K562 (cell line): ENCODE measurements around the gene ZMYM2. TPM values are rescaled to one million over a fixed set of nuclear protein-coding genes. Genes with fewer than 3 reads are reported as not detected.

Experiments
- ATAC-seq: fragments of 200-7000 bp; cut with Tn5 transposase; 3 replicates; pipeline ENCODE4 v1.9.1; 2020; ENCODE audit warnings: moderate library complexity
- BruUV-seq: library from RNA; stranded (reverse); fragments of 400-500 nt; replicated peaks from 2 replicates; lab custom pipeline; 2021; lab: Mats Ljungman, UMichigan
- CTCF ChIA-PET: fragments of 300-600 bp; formaldehyde crosslinking; extraction: SDS; loops from one replicate; lab custom pipeline; 2021; ENCODE audit warnings: low intra/inter-chr PET ratio; lab: Yijun Ruan, JAX
- POLR2A ChIA-PET: fragments of 300-600, 350-650 bp; sonication (Branson Sonifier 250); formaldehyde crosslinking; extraction: SDS; loops from one replicate; lab custom pipeline; 2021; ENCODE audit warnings: antibody characterized with exemption, inconsistent platforms; lab: Yijun Ruan, JAX
- DNase-seq, 4 experiments: peaks; one replicate each; pipeline versions ENCODE4 v3.0.0 to v3.0.0-alpha.2; 2011 to 2018; ENCODE audit warnings: low spot score in 3 of 4, mixed read lengths in 3 of 4; ENCODE audit errors: extremely low read depth in 1 of 4
- FAIRE-seq: peaks from 2 replicates; lab custom pipeline; 2011; peaks lifted over from hg19 to GRCh38; lab: Jason Lieb, UNC
- H2AFZ ChIP-seq: 2 replicates; pipeline ENCODE4 v1.6.0; 2011; ENCODE audit warnings: low read depth, low read length, control low read depth, inconsistent platforms
- H3K27ac ChIP-seq: fragments of 200-600 bp; 3 replicates; pipeline ENCODE4 v1.8.0; 2011; ENCODE audit warnings: low read depth, mild to moderate bottlenecking, control low read depth, inconsistent platforms, low read length, moderate library complexity, mixed read lengths; ENCODE audit errors: extremely low read depth
- H3K27me3 ChIP-seq, 2 experiments: fragments of 300-600 bp in 1 of 2; 2 replicates in 1 of 2; 3 replicates in 1 of 2; pipeline versions ENCODE4 v1.6.0 to v1.8.0; 2011; ENCODE audit warnings: inconsistent platforms in 2 of 2, low read length in 2 of 2, mild to moderate bottlenecking in 1 of 2, mixed read lengths in 1 of 2, moderate library complexity in 1 of 2; ENCODE audit not compliant: control insufficient read depth in 2 of 2, insufficient read depth in 2 of 2
- H3K36me3 ChIP-seq: fragments of 300-600 bp; 3 replicates; pipeline ENCODE4 v1.8.0; 2011; ENCODE audit warnings: mild to moderate bottlenecking, low read length, inconsistent platforms; ENCODE audit not compliant: control insufficient read depth, insufficient read depth
- H3K4me1 ChIP-seq, 2 experiments: fragments of 200-600 bp in 1 of 2; replicated peaks in 1 of 2; 2 replicates in 1 of 2; 3 replicates in 1 of 2; pipeline versions ENCODE4 v1.5.1 to v1.8.0; 2011; ENCODE audit warnings: inconsistent platforms in 2 of 2, low read length in 2 of 2, mild to moderate bottlenecking in 1 of 2, mixed read lengths in 1 of 2, moderate library complexity in 1 of 2; ENCODE audit not compliant: control insufficient read depth in 2 of 2, insufficient read depth in 2 of 2
- H3K4me2 ChIP-seq: 2 replicates; pipeline ENCODE4 v1.6.1; 2011; ENCODE audit warnings: low read length, control low read depth, inconsistent platforms, mixed read lengths; ENCODE audit not compliant: insufficient read depth
- H3K4me3 ChIP-seq: fragments of 200-600 bp; sonication (generic), shearing (Covaris generic); 2 replicates; pipeline ENCODE4 v1.5.1; 2016; ENCODE audit warnings: control low read depth, inconsistent platforms
- H3K79me2 ChIP-seq: fragments of 200-600 bp; 3 replicates; pipeline ENCODE4 v1.8.0; 2011; ENCODE audit warnings: low read length, inconsistent platforms; ENCODE audit not compliant: control insufficient read depth, insufficient read depth
- H3K9ac ChIP-seq, 2 experiments: 2 replicates each; pipeline versions ENCODE4 v1.6.0 to v1.6.1; 2011; ENCODE audit warnings: low read depth in 2 of 2, low read length in 2 of 2, control low read depth in 1 of 2, inconsistent platforms in 1 of 2, mild to moderate bottlenecking in 1 of 2, mixed read lengths in 1 of 2; ENCODE audit not compliant: insufficient read depth in 1 of 2
- H3K9me1 ChIP-seq: one replicate; pipeline ENCODE4 v1.6.0; 2011; ENCODE audit warnings: inconsistent platforms, mild to moderate bottlenecking, low read length, moderate library complexity; ENCODE audit not compliant: control insufficient read depth, insufficient read depth
- H3K9me3 ChIP-seq: replicated peaks from 2 replicates; pipeline ENCODE4 v1.5.1; 2011; ENCODE audit warnings: low read depth, low read length, inconsistent platforms; ENCODE audit not compliant: control insufficient read depth, insufficient read depth
- H4K20me1 ChIP-seq: replicated peaks from 2 replicates; pipeline ENCODE4 v1.6.1; 2011; ENCODE audit warnings: low read length, inconsistent platforms, mixed read lengths; ENCODE audit not compliant: control insufficient read depth, insufficient read depth
- KHSRP ChIP-seq: fragments of 450-650 bp; IDR thresholded peaks from 2 replicates; pipeline ENCODE4 v1.6.1; 2017
- NR2C2 ChIP-seq, 2 experiments: fragments of 200-800 bp in 1 of 2; sonication (Bioruptor generic) in 1 of 2; sonication (generic) in 1 of 2; formaldehyde crosslinking in 1 of 2; IDR thresholded peaks; 2 replicates each; pipeline versions ENCODE4 v1.6.1 to v1.8.0; 2016 to 2022; ENCODE audit warnings: mild to moderate bottlenecking in 1 of 2, missing compliant biosample characterization in 1 of 2, missing genetic modification characterization in 1 of 2, missing genetic modification reagents in 1 of 2
- RAD51 ChIP-seq: fragments of 450-650 bp; IDR thresholded peaks from 2 replicates; pipeline ENCODE4 v1.7.1; 2016; ENCODE audit warnings: low read depth, mild to moderate bottlenecking, borderline replicate concordance
- THRA ChIP-seq: fragments of 450-650 bp; IDR thresholded peaks from 2 replicates; pipeline ENCODE4 v1.6.1; 2017; ENCODE audit warnings: mild to moderate bottlenecking, moderate library complexity
- ZBTB26 ChIP-seq: fragments of 450-650 bp; formaldehyde crosslinking; IDR thresholded peaks from 2 replicates; pipeline ENCODE4 v1.4.0; 2022; ENCODE audit warnings: missing genetic modification characterization
- ZNF354B ChIP-seq: fragments of 250-450 bp; sonication (Bioruptor Pico); IDR thresholded peaks from 2 replicates; pipeline ENCODE4 v1.4.0; 2020
- WGBS: fragments of 100-300 bp; shearing (Covaris generic); methylation state at CpG from one replicate; pipeline ENCODE4 v1.1.6; 2016; ENCODE audit warnings: low coverage, mixed read lengths; ENCODE audit not compliant: insufficient coverage; ENCODE audit errors: missing lambda C conversion rate; 5-methylcytosine and 5-hydroxymethylcytosine counted together
- in situ Hi-C: fragments of 300-500 bp; cut with MboI; formaldehyde crosslinking; loops from 4 replicates; pipeline ENCODE4 v1.15.0; 2018; ENCODE audit warnings: inconsistent platforms, mixed read lengths
- intact Hi-C: fragments of 100-400 bp; cut with micrococcal nuclease; formaldehyde crosslinking; loops from 2 replicates; pipeline ENCODE4 v1.14.2; 2022
- polyA plus RNA-seq, 8 experiments: library from polyadenylated mRNA; depleted of rRNA in 4 of 8; stranded (reverse) in 5 of 8; unstranded in 3 of 8; fragments of >200 nt; fragmentation: Nextera tagmentation in 2 of 8; fragmentation: Illumina TruSeq in 1 of 8; extraction: Ambion mirVana in 2 of 8; extraction: Trizol in 1 of 8; gene quantifications; 2 replicates each; pipeline versions ENCODE4 v1.2.1 to v1.2.3, GENCODE V29; 2011 to 2014; ENCODE audit warnings: inconsistent platforms in 1 of 8, missing spikeins in 1 of 8
- total RNA-seq, 7 experiments: library from RNA; depleted of rRNA in 6 of 7; stranded (reverse); fragments of >200 nt in 6 of 7; fragmentation: Illumina TruSeq in 2 of 7; extraction: Trizol in 2 of 7; gene quantifications; 2 replicates each; pipeline versions ENCODE4 v1.2.1 to v1.2.3, GENCODE V29; 2011 to 2021; ENCODE audit warnings: low replicate concordance in 1 of 7

Gene ZMYM2
- total and polyA plus RNA-seq, 9 of the 15 experiments (the other 6 are each of a cell fraction or from before 2014, with no cell fraction given): 5.0 to 48.8 (median 26.8) TPM

GRCh38 chr13:20080377-20081164, 122.0 kb downstream of the ZMYM2 start:
- H3K4me2 ChIP-seq: no peak overlapping the region
- BruUV-seq: no TSS peak
- no peaks in the 10 kb centered on the region for H3K27me3 ChIP-seq
- H3K9me1 ChIP-seq: no peaks in the 10 kb centered on the region
- 94% methylated on average over 6 of the region's 7 CpGs for WGBS
- CTCF ChIA-PET: no interaction called here
- no peaks in the 10 kb centered on the region for H3K79me2 ChIP-seq
- intact Hi-C loops: no loop called here
- no peak for ATAC-seq
- no peak for TF ChIP-seq ZBTB26 (CRISPR knock-in tag)
- no peak for TF ChIP-seq THRA
- no peak for TF ChIP-seq NR2C2 (CRISPR knock-in tag; IDR thresholded peaks at IDR 0.05)
- no peak for TF ChIP-seq NR2C2 (tag; IDR thresholded peaks at IDR 0.05)
- TF ChIP-seq KHSRP: no peak
- TF ChIP-seq RAD51: no peak
- no peak for TF ChIP-seq ZNF354B (CRISPR knock-in tag)
- TF ChIP-seq, all 486 proteins: peak for 0
- DNase-seq (no peak), FAIRE-seq (no peak)
- in situ Hi-C loops: no loop called here
- Histone ChIP-seq H3K4me1 (no peaks in the 10 kb centered on the region), H3K4me3 (no peak overlapping the region), H3K27ac (no peak overlapping the region), H3K36me3 (peaks cover 26% of the 10 kb centered on the region; the same call in 2 of the 3 replicates), H4K20me1 (no peaks in the 10 kb centered on the region), H2AFZ (no peak overlapping the region), H3K9ac (no peak overlapping the region), H3K9me3 (no peaks in the 10 kb centered on the region)
- POLR2A ChIA-PET: no interaction called here
